Measurements from ENCODE around the gene RITA1. TPM values are rescaled to one million over a fixed set of nuclear protein-coding genes. Genes with fewer than 3 reads are reported as not detected.

The RITA1 gene
- total RNA-seq, 1 experiment from 2014 or later = 71.6 TPM

DNA sequence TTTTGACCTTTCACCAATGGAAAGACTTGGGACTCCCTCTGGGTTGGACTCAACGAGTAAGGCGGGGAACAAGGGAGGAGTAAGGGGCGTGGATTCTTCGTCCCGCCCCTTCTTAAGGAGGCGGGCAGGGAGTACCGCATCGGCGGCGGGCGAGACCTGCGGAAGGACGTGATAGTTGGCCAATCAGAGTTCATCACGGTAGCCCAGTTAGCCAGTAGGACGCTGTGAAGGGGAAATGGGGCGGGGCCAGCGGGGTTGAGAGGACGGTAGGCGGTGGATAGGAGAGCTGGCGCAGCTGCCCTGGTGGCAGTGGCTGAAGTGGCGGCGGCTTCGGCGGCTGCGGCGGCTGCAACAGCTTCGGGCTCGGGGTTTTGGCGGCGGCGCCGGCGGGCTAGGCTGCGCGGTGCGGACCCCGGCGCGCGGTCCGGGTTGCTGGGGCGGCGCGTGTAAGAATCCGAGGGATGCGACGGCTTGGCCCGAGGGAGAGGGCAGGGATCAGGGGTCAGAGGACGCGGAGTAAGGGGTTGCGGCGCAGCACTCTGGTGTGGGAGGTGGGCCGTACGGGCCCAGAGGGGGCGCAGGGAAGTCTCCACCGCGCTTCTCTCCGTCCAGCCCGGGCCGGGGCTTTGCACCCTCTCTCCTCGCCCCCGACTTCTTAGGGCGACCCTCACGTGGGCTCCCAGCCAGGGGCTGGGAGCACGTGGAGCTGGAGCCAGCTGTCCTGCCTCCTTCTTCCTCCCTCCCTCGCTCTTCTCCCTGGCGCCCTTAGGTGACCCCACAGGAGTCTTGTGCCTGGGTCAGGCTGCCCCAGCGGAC is 35.9 kb downstream of the RITA1 start, which contains the start of gene TPCN1:
Gene TPCN1 (plus strand): TSS at position 284 of the 816 bp plus-strand sequence. CDS start 5,389 bp downstream, outside the sequence.
- Histone ChIP-seq H3K36me3 (ENCODE audit: low read depth, low read length) (no peaks in the 10 kb centered on the region), H3K9me2 (replicated peaks; ENCODE audit: low read length) (no peaks in the 10 kb centered on the region), H3K4me1 (ENCODE audit: insufficient read depth, low read length) (peaks cover 27% of the 10 kb centered on the region), H3K9me3 (ENCODE audit: low read length) (no peaks in the 10 kb centered on the region), H3K4me2 (ENCODE audit: low read length) (peak within 1 kb of the TSS; percentile 96), H2AFZ (ENCODE audit: low read length) (peak within 1 kb of the TSS; percentile 80), H4K20me1 (ENCODE audit: low read length) (no peaks in the 10 kb centered on the region), H3K9ac (ENCODE audit: low read length) (peak within 1 kb of the TSS; percentile 93), H3K79me2 (ENCODE audit: low read length) (peaks cover 18% of the 10 kb centered on the region), H3K27me3 (ENCODE audit: low read length) (no peaks in the 10 kb centered on the region), H3K4me3 (ENCODE audit: low read length) (peak within 1 kb of the TSS; percentile 79), H3K27ac (ENCODE audit: low read length) (peak within 1 kb of the TSS; percentile 82), H3F3A (ENCODE audit: low read length, unreplicated experiment) (peaks cover 4% of the 10 kb centered on the region)
- ChIA-PET CTCF (interaction anchor here (0.5 to 1.4 kb wide), 2 partner anchors 15 to 24 kb away, joined by 4 to 17 read pairs; no protein-coding TSS in a partner anchor), POLR2A (ENCODE audit: unreplicated experiment) (interaction anchor here (0.6 to 1.7 kb wide), 6 partner anchors 16 to 114 kb away, joined by 3 to 20 read pairs (median 10); partner anchors contain the start of gene SLC8B1)
- BruUV-seq (replicated peaks) = no TSS peak
- ATAC-seq (peak; percentile 90), DNase-seq (peak; percentile 100)
- TF ChIP-seq EZH2phosphoT487 (IDR thresholded peaks at IDR 0.05; ENCODE audit: borderline replicate concordance, low read length) (no peak), EZH2 (IDR thresholded peaks at IDR 0.05; ENCODE audit: low read length, unreplicated experiment) (no peak)
- TF ChIP-seq, protein P1, sequence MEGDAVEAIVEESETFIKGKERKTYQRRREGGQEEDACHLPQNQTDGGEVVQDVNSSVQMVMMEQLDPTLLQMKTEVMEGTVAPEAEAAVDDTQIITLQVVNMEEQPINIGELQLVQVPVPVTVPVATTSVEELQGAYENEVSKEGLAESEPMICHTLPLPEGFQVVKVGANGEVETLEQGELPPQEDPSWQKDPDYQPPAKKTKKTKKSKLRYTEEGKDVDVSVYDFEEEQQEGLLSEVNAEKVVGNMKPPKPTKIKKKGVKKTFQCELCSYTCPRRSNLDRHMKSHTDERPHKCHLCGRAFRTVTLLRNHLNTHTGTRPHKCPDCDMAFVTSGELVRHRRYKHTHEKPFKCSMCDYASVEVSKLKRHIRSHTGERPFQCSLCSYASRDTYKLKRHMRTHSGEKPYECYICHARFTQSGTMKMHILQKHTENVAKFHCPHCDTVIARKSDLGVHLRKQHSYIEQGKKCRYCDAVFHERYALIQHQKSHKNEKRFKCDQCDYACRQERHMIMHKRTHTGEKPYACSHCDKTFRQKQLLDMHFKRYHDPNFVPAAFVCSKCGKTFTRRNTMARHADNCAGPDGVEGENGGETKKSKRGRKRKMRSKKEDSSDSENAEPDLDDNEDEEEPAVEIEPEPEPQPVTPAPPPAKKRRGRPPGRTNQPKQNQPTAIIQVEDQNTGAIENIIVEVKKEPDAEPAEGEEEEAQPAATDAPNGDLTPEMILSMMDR (conservative IDR thresholded peaks at IDR 0.05; ENCODE audit: low read depth, low read length) = no peak
- intact Hi-C loops (cut with micrococcal nuclease) = loop anchor here (1.0 kb wide), 1 partner anchor 20 kb away; no protein-coding TSS in a partner anchor

DNA sequence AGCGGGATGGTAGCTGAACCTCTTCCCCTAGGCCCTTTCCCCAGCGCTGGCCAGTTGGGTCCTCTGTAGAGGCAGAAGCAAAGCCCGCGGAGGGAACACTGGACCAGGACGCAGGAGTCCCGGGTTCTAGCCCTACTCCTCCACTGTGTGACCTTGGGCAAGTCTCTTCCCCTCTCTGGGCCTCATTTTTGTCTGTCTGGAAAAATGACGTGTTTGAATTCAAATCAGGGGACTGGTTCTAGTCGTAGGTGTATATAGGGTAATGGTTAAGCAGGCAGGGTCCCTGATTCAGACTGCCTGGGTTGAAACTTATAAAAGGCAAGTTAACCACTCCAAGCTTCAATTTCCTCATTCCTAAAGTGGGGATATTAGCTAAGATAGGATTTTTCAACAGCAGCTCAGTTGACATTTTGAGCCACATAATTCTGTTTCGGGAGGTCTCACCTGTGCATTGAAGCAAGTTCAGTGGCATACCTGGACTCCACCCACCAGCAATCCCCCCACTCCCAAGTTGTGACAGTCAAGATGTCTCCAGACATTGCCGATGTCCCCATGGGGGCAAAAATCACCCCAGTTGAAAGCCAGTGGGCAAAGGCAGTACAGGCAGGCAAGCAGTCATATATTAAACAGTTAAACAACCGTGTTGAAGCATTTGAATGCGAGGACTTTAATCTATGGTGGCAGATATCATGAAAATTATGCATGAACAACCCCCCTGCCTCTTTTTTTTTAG is 36.6 kb downstream of the RITA1 start:
- Histone ChIP-seq H3K9ac (ENCODE audit: low read length) (peak overlapping the region; percentile 93), H3F3A (ENCODE audit: low read length, unreplicated experiment) (peaks cover 4% of the 10 kb centered on the region), H3K4me1 (ENCODE audit: insufficient read depth, low read length) (peaks cover 27% of the 10 kb centered on the region), H3K36me3 (ENCODE audit: low read depth, low read length) (no peaks in the 10 kb centered on the region), H3K4me3 (ENCODE audit: low read length) (peak overlapping the region; percentile 79), H2AFZ (ENCODE audit: low read length) (no peak overlapping the region), H3K4me2 (ENCODE audit: low read length) (peak overlapping the region; percentile 96), H3K9me3 (ENCODE audit: low read length) (no peaks in the 10 kb centered on the region), H3K27me3 (ENCODE audit: low read length) (no peaks in the 10 kb centered on the region), H3K9me2 (replicated peaks; ENCODE audit: low read length) (no peaks in the 10 kb centered on the region), H3K79me2 (ENCODE audit: low read length) (peaks cover 18% of the 10 kb centered on the region), H3K27ac (ENCODE audit: low read length) (peak overlapping the region; percentile 82), H4K20me1 (ENCODE audit: low read length) (no peaks in the 10 kb centered on the region)
- DNase-seq = peak; percentile 25
- intact Hi-C loops (cut with micrococcal nuclease) = loop anchor here (1.0 kb wide), 1 partner anchor 19 kb away; no protein-coding TSS in a partner anchor
- CTCF ChIA-PET = interaction anchor here (1.4 kb wide), 1 partner anchor 25 kb away, joined by 17 read pairs; no protein-coding TSS in a partner anchor
- POLR2A ChIA-PET (ENCODE audit: unreplicated experiment) = interaction anchor here (1.0 to 1.7 kb wide), 4 partner anchors 18 to 113 kb away, joined by 3 to 20 read pairs (median 10); partner anchors contain the start of gene SLC8B1
- TF ChIP-seq EZH2 (IDR thresholded peaks at IDR 0.05; ENCODE audit: low read length, unreplicated experiment) (no peak), EZH2phosphoT487 (IDR thresholded peaks at IDR 0.05; ENCODE audit: borderline replicate concordance, low read length) (no peak)
- TF ChIP-seq, protein P1 (conservative IDR thresholded peaks at IDR 0.05; ENCODE audit: low read depth, low read length) = no peak
- BruUV-seq (replicated peaks) = TSS peak; percentile 72
- ATAC-seq = peak; percentile 6

All from PC-3 (cell line).